HepG2 (cell line): ENCODE data around the gene SPRYD3. TPM values are rescaled to one million over a fixed set of nuclear protein-coding genes. Genes with fewer than 3 reads are reported as not detected.

Experiments
- CBFB ChIP-seq: sonication (generic); formaldehyde crosslinking; IDR thresholded peaks from 2 replicates; pipeline ENCODE4 v1.4.0; 2020; ENCODE audit warnings: missing genetic modification reagents
- IKZF1 ChIP-seq: fragments of 450-650 bp; IDR thresholded peaks from 2 replicates; pipeline ENCODE4 v1.7.1; 2016
- MAX ChIP-seq: IDR thresholded peaks from 2 replicates; pipeline ENCODE4 v1.6.1; 2012; ENCODE audit warnings: inconsistent platforms
- MTF2 ChIP-seq: sonication (generic); formaldehyde crosslinking; IDR thresholded peaks from 2 replicates; pipeline ENCODE4 v1.5.0; 2020; ENCODE audit warnings: missing genetic modification reagents, borderline replicate concordance
- PPARG ChIP-seq: conservative IDR thresholded peaks from 2 replicates; pipeline ENCODE4 v1.6.1; 2016; ENCODE audit warnings: missing biosample characterization, missing genetic modification reagents
- RNF219 ChIP-seq: sonication (generic); formaldehyde crosslinking; IDR thresholded peaks from 2 replicates; pipeline ENCODE4 v1.5.0; 2020; ENCODE audit warnings: mild to moderate bottlenecking, missing genetic modification reagents
- SRSF1 ChIP-seq: fragments of 200-400 bp; formaldehyde crosslinking; optimal IDR thresholded peaks from 2 replicates; pipeline ENCODE3; 2017; ENCODE audit warnings: mild to moderate bottlenecking, low read depth, low read length, moderate library complexity
- ZFP90 ChIP-seq: sonication (generic); formaldehyde crosslinking; IDR thresholded peaks from 2 replicates; pipeline ENCODE4 v1.8.0; 2022; ENCODE audit warnings: missing genetic modification reagents, mild to moderate bottlenecking, inconsistent platforms, borderline replicate concordance
- ZNF121 ChIP-seq: sonication (generic); formaldehyde crosslinking; IDR thresholded peaks from 2 replicates; pipeline ENCODE4 v1.5.0; 2020; ENCODE audit warnings: mild to moderate bottlenecking, missing genetic modification reagents
- ZNF142 ChIP-seq: sonication (generic); formaldehyde crosslinking; IDR thresholded peaks from 2 replicates; pipeline ENCODE4 v1.4.0; 2020; ENCODE audit warnings: missing genetic modification reagents
- ZNF20 ChIP-seq: sonication (generic); formaldehyde crosslinking; IDR thresholded peaks from 2 replicates; pipeline ENCODE4 v1.4.0; 2020; ENCODE audit warnings: mild to moderate bottlenecking, moderate library complexity, missing genetic modification reagents
- ZNF207 ChIP-seq: fragments of 450-650 bp; IDR thresholded peaks from 2 replicates; pipeline ENCODE4 v1.6.1; 2016; ENCODE audit warnings: antibody characterized with exemption, borderline replicate concordance
- ZNF510 ChIP-seq: sonication (generic); formaldehyde crosslinking; IDR thresholded peaks from 2 replicates; pipeline ENCODE4 v1.4.0; 2020; ENCODE audit warnings: low read depth, mild to moderate bottlenecking, missing genetic modification reagents
- ZNF513 ChIP-seq: sonication (generic); formaldehyde crosslinking; conservative IDR thresholded peaks from 2 replicates; pipeline ENCODE4 v1.5.0; 2020; ENCODE audit warnings: missing genetic modification reagents
- ZNF597 ChIP-seq: sonication (generic); formaldehyde crosslinking; IDR thresholded peaks from 2 replicates; pipeline ENCODE4 v1.5.0; 2020; ENCODE audit warnings: missing genetic modification reagents
- ZNF660 ChIP-seq: sonication (generic); formaldehyde crosslinking; IDR thresholded peaks from 2 replicates; pipeline ENCODE4 v1.5.1; 2020; ENCODE audit warnings: mild to moderate bottlenecking, low read depth, missing genetic modification reagents, borderline replicate concordance
- ZNF7 ChIP-seq: IDR thresholded peaks from 2 replicates; pipeline ENCODE4 v1.6.1; 2016; ENCODE audit warnings: missing biosample characterization, missing genetic modification reagents
- ZNF839 ChIP-seq: sonication (generic); formaldehyde crosslinking; IDR thresholded peaks from 2 replicates; pipeline ENCODE4 v1.4.0; 2020; ENCODE audit warnings: missing genetic modification reagents, mild to moderate bottlenecking, borderline replicate concordance
- polyA plus RNA-seq, 8 experiments: library from polyadenylated mRNA; depleted of rRNA in 3 of 8; stranded (reverse) in 7 of 8; unstranded in 1 of 8; fragments of >200 nt; fragmentation: Illumina TruSeq in 4 of 8; extraction: Trizol in 4 of 8; gene quantifications; 2 replicates each; pipeline versions ENCODE4 v1.2.1 to v1.2.3, GENCODE V29; 2011 to 2016; ENCODE audit warnings: low read depth in 4 of 8, missing spikeins in 1 of 8, mixed read lengths in 1 of 8; ENCODE audit not compliant: insufficient read depth in 1 of 8
- total RNA-seq, 5 experiments: library from RNA; depleted of rRNA; stranded (reverse); fragments of >200 nt; fragmentation: Illumina TruSeq; extraction: Trizol; gene quantifications; 2 replicates each; pipeline ENCODE4 v1.2.3, GENCODE V29; 2016; ENCODE audit warnings: low read depth in 1 of 5

SPRYD3 gene
- total and polyA plus RNA-seq, 2 of the 13 experiments (the other 11 are each of a cell fraction or from before 2014, with no cell fraction given) = 9.0 to 9.2 TPM

- TF ChIP-seq MAX (peak; percentile 43; the same call in 1 of the 2 replicates), ZNF7 (CRISPR knock-in tag) (no peak), SRSF1 (no peak), ZNF121 (CRISPR knock-in tag) (no peak), CBFB (CRISPR knock-in tag) (0 out of 2 replicates have a peak, but pooled peaks have one; percentile 40), ZNF597 (no peak), MTF2 (CRISPR knock-in tag) (no peak), ZNF207 (no peak), ZNF839 (no peak), ZNF510 (no peak), RNF219 (CRISPR knock-in tag) (no peak), ZNF513 (CRISPR knock-in tag) (no peak), IKZF1 (no peak), ZNF660 (CRISPR knock-in tag) (no peak), ZFP90 (CRISPR knock-in tag) (no peak; the same call in 1 of the 2 replicates), ZNF20 (CRISPR knock-in tag) (no peak), ZNF142 (CRISPR knock-in tag) (no peak), PPARG (CRISPR knock-in tag) (no peak)
Measured at GRCh38 chr12:53079226-53080117, at the start of gene SPRYD3 (continued).
